Astrocyte of the spinal cord (primary cell): ENCODE results near the gene POU6F1.

Source experiments
- DNase-seq: peaks from one replicate; pipeline ENCODE4 v3.0.0; 2011; ENCODE audit warnings: low read depth, low spot score
- H3K4me3 ChIP-seq: 2 replicates; pipeline ENCODE4 v1.5.1; 2011; ENCODE audit warnings: low read depth, mild to moderate bottlenecking, low read length, moderate library complexity
- in situ Hi-C: cut with HindIII; loops from 2 replicates; pipeline ENCODE4 v1.10.0; 2017; ENCODE audit warnings: low sequenced_read_pairs
- TF ChIP-seq, protein P1 (sequence below): IDR thresholded peaks from 2 replicates; pipeline ENCODE4 v1.5.1; 2012; ENCODE audit warnings: low read depth, mild to moderate bottlenecking, low read length, inconsistent platforms

The POU6F1 gene

DNA sequence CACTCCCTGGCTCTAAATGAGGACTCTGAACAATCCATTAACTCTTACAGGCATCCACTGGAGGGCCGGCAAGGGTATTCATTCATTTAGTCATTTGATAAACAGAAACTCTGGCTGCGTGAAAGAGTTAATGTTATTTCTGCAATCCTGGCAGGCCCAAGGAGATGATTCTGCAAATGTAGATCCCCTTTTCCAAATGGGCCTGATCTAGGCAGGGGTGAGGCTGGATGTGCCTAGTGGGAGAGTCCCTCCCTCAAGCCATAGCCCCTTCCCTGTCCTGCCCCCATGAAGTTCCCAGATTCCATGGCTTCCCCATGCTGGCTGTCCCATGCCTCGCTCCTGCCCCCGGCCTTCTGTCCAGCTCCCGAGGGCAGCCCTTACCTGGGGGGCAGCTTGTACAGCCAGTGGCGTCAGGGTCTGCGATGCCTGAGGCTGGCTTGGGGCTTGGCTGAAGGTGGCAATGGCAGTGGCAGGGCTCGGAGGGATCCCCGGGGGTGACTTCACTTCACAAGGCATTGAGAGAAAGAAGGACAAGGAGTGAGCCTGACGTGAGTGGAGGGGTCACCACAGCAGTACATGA lies 18.4 kb downstream of the POU6F1 start:
- in situ Hi-C loops: no loop called here
- H3K4me3 ChIP-seq: no peak overlapping the region
- TF ChIP-seq, protein P1, sequence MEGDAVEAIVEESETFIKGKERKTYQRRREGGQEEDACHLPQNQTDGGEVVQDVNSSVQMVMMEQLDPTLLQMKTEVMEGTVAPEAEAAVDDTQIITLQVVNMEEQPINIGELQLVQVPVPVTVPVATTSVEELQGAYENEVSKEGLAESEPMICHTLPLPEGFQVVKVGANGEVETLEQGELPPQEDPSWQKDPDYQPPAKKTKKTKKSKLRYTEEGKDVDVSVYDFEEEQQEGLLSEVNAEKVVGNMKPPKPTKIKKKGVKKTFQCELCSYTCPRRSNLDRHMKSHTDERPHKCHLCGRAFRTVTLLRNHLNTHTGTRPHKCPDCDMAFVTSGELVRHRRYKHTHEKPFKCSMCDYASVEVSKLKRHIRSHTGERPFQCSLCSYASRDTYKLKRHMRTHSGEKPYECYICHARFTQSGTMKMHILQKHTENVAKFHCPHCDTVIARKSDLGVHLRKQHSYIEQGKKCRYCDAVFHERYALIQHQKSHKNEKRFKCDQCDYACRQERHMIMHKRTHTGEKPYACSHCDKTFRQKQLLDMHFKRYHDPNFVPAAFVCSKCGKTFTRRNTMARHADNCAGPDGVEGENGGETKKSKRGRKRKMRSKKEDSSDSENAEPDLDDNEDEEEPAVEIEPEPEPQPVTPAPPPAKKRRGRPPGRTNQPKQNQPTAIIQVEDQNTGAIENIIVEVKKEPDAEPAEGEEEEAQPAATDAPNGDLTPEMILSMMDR: no peak
- no peak for DNase-seq

DNA sequence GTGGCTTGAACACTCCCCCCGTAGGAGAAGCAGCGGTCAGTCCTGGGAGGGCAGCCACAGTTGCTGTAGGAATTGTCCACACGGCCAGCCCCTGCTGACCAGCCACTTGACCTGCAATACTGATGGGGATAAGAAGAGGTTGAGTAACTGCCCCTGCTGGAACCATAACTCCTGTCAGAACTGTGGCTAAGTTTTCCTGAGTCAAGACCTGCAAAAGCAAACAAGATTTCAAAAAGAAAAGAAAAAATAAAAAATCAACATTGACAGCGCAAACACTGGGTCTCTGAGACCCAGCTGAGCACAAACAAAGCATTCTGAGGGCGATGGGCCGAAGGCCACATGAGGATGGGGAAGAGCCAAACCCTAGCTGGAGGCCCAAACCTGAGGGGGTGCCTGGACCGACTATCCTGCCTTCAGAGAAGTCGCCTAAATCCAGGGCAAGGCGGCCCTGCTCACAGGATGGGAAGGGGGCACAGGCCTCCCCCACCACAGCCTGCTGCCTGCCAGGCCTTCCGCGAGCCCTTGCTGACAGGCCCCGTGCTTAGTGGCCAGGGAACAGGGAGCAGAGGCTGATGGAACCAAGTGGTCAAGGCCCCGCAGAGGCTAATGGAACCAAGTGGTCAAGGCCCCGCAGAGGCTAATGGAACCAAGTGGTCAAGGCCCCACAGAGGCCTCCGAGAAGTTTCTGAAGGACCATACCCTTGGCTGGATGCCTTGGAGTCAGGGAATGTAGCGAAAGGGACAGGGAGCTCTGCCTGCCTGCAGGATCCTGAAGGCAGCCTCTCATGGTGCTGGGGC lies 19.1 kb downstream of the POU6F1 start:
- no peak for DNase-seq
- TF ChIP-seq, protein P1: no peak
- in situ Hi-C loops: no loop called here
- H3K4me3 ChIP-seq: no peak overlapping the region

DNA sequence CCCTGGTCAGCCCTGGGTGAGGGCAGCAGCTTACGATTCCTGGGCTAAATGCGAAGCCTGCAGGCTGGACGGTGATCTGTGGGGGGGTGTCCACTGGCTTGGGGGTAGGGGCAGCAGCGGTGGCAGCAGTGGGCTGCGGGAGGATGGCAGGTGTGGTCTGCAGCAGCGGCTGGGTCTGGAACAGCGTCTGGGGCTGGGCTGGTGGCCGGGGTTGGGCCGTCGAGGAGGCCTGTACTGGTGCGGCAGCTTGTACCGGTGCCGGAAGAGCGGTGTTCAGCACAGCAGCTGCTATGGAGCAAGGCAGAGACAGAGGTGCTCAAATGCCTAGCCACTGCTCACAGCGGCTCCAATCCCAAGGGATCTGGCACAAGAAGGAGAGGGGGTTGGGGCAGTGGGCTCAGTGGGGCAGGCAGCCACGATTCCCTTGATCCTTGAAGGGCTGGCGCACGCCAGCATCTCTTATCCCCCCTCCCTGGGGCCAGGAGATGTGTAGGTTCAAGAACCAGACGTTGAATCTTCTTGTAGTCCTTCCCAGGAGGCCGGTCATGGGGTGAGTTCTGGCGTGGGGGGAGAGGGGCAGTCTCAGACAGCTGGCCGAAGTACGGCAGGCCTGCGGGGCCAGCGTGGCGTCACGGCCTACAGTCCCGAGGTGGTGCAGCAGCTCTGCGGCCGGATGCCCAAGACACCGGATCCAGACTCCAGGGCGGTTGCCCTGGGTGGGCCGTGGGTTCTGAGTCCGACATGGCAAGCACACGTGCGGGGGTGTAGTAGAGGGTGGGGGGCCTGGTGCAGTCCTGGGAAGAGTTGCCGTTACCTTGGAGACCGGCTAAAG lies 19.9 kb downstream of the POU6F1 start:
- no peak for DNase-seq
- H3K4me3 ChIP-seq: no peak overlapping the region
- TF ChIP-seq, protein P1: no peak
- in situ Hi-C loops: no loop called here

- in situ Hi-C loops: no loop called here
- no peak overlapping the region for H3K4me3 ChIP-seq
- DNase-seq: no peak
- TF ChIP-seq, protein P1: no peak
Measured at GRCh38 chr12:51196547-51196946, 21.3 kb downstream of the POU6F1 start.

GRCh38 chr12:51195841-51196240 lies 22.0 kb downstream of the POU6F1 start:
- DNase-seq: no peak
- TF ChIP-seq, protein P1: no peak
- no peak overlapping the region for H3K4me3 ChIP-seq
- in situ Hi-C loops: no loop called here

DNA sequence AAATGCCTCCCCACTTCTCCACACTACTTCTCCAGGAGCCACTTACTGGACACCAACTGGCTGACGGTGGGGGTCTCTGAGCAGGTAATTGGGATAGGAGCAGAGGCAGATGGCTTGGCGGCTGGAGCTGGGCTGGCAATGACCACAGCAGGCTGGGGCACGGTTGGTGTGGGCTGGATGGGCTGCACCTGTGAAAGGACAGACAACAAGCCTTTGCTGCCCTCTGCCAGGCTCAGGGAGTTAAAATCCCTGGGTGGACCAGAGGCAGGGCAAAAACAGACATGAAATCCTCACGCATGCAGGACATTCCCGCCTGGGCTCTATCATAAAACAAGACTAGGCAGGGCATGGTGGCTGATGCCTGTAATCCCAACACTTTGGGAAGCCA lies 25.6 kb downstream of the POU6F1 start:
- DNase-seq: no peak
- no peak overlapping the region for H3K4me3 ChIP-seq
- in situ Hi-C loops: no loop called here
- TF ChIP-seq, protein P1: no peak
